HG03378 (cell line): ENCODE measurements around the gene USP37.

Experiments used
- ATAC-seq: cut with Tn5 transposase; IDR thresholded peaks from one replicate; pipeline ENCODE4 v1.9.1; 2021; ENCODE audit warnings: mild to moderate bottlenecking, moderate library complexity; ENCODE audit not compliant: unreplicated experiment

USP37 gene

DNA sequence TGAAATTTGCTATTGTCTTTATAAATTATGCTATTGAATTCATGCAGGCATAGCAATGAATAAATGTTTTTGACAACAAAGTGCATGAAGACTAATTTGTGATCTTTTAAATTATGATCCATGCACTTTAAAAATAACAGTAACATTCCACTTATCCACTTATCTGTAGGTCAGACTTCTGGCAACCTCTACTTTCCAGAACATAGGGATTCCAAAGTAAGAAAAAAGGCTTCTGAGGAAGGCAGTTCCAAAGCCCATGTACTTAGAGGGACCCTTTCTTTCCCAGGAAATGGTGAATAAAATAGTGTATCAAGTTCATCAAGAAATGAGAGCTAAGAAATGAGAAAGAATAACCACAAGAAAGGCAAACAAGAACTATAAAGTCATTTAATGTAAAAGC is 90.9 kb downstream of the USP37 start:
- no peak for ATAC-seq

DNA sequence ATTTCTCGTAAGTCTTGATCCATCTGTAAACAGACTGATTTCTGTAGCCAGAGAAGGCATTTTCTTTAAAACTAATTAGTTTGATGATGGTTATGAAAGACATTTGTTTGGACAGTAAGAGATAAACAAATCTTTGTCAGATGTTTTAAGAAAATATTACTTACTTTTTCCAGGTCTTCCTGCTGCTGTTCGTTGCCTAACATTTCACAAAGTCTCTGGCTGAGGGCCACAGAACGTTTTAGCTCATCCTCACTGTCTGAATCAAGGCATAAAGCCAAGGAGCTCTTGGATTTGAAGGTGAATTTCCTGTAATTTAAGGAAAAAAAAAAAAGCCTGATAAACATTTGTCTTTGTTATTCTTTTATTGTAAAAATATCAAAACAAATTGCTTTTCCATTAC is 91.5 kb downstream of the USP37 start:
- ATAC-seq = no peak

DNA sequence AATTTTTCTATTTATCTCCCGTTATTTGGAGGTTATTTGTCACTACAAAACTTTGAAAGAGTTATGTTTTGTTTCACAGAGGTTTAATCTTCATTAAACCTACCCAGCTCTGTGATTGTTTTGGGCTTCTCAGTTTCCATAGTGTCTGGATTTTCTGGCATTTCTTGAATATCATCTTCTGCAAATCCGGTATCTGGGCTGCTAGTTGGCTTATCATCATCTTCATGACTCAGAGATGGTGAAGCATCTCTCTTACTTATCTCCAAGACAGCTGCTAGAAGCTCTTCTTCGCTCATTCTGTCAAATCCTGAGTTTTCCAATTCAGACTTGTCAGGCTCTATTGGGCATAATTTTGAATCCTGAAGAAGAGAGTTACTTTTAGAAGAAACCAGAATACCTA is 93.6 kb downstream of the USP37 start:
- no peak for ATAC-seq

DNA sequence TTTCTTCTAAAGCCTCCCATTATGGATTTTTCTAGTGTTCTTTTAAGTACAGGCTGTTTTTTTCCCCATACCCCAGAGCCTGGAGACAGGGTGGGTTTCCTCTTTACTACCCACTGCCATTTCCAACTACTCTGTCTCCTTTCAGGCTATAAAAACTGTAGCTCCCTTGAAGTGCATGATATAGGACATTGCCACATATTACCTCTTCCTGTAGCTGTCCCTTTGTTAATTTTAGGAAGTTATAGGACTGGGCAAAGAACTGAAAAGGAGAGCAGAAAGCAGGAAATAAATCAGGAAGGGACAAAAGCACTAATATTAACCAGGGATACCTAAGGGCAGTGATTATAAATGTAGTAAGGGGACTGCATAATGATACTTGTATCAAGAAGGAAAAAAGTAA is 95.2 kb downstream of the USP37 start:
- ATAC-seq = no peak

DNA sequence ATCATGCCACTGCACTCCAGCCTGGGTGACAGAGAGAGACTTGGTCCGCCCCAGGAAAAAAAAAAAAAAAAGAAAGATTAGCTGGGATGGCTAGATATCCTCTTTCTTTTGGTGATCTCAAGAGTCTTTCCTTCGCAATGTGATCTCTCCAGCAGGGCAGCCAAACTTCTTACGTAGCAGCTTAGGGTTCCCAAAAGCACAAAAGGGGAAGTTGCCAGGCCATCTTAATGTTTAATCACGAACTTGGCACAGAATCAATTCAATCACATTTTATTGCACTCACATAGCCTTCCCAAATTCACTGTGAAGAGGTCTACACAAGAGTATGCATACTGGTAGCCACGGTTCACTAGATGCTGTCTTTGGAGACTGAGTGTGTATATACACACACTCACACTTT is 96.2 kb downstream of the USP37 start:
- no peak for ATAC-seq

DNA sequence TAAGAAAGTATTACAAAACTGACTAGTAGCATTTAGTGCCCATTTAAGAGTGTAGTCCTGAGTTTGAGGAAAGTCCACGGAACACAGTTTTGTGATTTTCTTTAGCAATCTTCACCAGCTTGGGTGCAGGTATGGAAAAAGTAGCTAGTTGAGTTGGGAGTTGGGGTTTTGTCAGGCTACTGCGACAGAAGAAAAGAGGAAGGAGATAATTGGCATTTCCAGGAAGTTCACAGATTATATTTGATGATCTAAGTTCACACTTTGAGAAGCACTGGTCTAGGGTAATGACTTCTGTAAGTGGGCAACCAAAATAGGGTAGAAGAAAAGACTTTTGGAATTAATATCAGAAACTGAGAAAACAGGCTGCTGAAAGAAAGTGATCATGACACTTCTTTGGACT is 97.1 kb downstream of the USP37 start:
- no peak for ATAC-seq

DNA sequence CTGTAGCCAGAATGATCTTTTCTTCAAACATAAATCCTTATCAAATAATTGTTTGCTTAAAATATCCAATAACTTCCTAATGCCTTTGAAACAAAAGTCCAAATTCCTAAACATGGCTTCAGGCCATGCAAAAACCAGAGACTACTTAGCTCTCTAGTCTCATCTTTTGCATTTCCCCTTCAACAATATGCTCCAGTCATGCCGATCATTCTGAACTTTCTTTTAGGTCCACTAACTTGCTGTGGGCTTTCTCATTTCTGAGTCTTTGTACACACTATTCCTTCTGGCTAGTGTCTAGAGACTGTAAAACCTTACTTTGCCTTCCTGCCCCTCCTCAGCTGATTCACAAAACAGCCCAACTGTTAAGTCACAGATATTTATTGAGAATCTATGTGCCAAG is 97.7 kb downstream of the USP37 start:
- ATAC-seq = no peak

DNA sequence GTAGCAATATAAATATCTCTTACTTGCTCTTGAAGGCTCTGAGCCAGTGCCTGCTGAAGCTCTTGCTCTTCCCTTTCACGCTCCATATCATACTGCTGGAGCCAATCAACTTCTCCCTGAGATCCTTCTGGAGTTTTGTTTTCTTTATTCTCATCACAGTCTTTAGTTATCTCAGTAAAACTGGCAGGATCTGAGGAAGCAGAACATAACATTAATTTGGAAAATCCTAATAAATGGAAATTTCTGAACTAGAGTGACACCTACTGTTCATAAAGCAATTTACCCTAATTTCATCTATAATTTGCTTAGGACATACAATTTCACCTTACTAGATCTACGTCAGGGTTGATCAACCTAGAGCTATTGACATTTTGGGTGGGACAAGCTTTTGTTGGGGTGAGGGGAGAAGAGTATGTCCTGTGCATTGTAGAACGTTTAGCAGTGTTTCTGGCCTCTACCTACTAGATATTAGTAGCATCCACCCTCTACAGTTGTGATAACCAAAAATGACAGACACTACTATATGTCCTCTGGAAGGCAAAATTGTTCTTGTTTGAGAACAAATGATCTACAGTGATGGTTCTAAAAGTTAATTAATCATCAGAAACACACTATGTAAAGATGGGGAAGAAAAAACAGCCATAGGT is 102.0 kb downstream of the USP37 start:
- ATAC-seq = no peak

DNA sequence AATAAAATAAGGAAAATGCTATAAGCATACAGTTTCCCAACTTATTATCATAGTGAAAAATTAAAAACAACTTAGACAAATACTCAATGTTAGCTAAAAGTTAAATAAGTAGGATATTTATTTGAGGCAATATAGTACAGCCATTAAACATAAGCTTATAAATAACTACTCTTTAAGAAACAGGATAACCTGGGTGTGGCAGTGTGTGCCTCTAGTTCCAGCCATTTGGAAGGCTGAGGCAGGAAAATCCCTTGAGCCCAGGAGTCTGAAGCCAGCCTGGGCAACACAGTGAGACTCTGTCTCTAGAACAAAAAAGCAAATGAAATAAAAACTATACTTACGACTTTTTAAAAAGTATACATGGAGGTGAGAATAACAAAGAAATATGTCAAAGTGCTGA is 109.6 kb downstream of the USP37 start:
- no peak for ATAC-seq

DNA sequence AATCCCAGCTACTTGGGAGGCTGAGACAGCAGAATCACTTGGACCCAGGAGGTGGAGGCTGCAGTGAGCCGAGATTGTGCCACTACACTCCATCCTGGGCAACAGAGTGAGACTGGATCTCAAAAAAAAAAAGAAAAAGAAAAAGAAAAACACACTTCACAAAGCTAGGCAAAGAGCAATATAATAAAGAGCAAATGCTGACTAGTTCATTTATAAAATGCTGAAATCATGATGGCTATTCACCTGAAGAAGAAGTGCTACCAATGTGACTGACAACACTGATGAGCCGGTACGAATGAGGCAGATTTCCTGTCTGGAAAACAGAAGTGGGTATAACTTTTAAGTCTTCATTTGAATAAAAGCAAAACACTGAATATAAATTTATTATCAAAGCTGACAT is 111.3 kb downstream of the USP37 start:
- no peak for ATAC-seq

DNA sequence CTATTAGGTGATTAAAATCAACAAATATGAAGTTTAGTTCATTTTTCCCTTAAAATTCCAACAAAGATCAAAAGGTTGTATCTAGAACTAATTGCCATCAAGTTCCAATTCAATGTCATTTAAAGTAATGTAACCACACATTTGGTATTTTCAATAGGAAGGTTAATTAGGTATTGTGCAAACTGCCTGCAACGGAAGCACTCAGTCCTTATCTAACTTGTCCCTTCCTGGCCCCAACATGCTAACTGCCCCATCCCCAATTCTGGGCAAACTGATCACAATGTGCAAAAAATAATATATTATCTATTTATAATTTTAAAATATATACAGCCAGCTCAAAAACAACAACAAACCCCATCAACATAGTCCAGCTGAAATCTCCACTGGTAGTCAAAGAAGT is 116.1 kb downstream of the USP37 start:
- ATAC-seq = no peak

DNA sequence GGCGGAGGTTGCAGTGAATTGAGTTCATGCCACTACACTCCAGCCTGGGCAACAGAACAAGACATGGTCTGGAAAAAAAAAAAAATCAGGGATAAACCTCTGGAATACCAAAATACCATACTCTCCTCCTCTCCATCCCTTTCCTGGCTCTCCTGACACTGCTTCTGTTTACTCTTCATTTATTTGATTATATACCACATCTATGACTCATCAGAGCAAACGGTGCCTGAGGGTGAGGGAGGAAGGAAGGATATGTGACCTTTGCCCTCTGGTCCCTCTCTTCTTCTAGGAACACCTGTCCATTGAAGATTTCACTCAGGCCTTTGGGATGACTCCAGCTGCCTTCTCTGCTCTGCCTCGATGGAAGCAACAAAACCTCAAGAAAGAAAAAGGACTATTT is 119.2 kb downstream of the USP37 start:
- ATAC-seq = no peak

DNA sequence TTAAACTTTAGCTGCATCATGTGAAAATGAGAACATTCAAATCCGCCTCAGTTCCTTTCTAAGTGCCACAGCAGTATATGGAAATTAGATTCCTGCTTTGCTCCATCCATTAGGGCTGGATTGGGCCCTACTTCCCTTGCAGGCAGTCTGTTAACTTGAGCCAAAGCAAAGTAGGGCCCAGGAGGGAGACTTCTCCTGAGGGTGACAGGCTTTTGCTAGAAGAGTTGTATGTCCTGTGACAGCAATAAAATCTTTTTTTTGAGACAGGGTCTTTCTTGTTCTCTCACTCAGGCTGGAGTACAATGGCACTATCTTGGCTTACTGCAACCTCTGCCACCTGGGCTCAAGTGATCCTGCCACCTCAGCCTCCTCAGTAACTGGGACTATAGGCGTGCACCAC is 121.1 kb downstream of the USP37 start:
- no peak for ATAC-seq

DNA sequence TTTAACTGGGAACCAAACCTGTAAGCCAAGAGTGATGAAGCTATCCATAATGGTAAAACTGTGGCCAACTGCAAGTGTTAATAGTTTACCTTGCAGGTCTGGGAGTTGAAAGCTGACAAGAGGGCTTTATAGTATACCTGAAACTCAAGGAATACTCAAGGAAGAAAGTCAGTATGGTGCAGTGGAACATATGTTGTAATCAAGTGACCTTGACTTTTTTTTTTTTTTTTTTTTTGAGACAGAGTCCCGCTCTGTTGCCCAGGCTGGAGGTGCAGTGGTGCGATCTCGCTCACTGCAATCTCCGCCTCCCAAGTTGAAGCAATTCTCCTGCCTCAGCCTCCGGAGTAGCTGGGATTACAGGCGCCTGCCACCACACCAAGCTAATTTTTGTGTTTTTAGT is 121.6 kb downstream of the USP37 start:
- no peak for ATAC-seq

DNA sequence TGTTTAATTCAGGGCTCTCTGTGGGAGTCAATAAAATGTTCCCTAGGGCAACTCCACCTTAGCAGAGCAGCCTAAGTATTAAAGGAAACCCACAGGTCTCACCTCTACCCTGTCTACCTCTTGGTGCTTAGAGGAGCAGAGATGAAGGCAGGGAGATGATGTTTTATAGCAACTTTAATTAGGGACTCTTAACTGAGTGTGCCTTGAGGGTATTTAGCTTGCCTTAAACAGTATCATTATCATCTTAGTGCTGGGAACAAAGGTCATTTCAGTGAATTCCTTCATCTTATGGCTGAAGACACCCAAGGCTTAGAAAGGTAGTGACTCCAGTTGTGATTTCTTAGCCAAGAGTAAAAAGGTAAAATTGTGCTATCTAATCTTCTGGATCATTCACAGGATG is 122.5 kb downstream of the USP37 start:
- no peak for ATAC-seq

DNA sequence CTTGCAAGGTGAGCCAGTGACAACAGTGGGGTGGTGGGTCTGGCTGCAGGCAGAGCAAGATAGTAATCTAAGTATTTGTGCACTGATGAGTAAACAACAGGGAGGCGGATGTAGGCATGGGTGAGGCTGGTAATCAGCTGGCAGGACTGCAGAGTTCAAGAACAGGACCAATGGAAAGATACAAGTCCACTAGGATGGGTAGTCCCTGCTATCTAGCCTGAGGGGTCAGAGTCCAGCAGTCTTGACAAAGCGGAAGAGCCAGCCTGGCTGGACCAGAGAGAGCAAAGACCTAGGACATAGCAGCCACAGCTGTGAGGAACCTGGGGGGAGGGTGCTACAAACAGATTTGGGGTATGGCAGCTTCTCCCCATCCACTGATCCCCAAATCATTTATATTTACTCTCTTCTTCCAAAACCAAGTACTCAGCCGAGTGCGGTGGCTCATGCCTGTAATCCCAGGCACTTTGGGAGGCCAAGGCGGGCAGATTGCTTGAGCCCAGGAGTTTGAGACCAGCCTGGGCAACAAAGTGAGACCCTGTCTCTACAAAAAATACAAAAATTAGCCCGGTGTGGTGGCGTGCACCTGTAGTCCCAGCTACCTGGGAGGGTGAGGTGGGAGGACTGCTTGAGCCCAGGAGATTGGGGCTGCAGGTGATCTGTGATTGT is 123.3 kb downstream of the USP37 start:
- ATAC-seq = no peak

DNA sequence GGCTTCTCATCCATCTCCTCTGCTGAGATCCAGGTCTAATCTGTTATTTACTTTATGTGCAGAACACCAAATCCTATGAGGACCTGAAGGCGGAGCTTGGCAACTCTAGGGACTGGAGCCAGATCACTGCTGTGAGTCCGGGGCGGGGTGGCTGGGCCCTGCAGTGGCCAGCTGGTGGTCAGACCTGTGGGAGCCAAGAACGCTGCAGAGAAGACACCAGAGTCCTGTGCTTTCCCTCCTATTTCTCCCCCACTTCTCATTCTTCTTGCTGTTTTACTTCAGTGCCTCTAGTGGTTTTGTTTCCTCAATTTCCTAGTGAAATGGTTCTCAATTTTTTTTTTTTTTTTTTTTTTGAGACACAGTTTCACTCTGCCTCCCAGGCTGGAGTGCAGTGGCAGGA is 129.6 kb downstream of the USP37 start:
- no peak for ATAC-seq

DNA sequence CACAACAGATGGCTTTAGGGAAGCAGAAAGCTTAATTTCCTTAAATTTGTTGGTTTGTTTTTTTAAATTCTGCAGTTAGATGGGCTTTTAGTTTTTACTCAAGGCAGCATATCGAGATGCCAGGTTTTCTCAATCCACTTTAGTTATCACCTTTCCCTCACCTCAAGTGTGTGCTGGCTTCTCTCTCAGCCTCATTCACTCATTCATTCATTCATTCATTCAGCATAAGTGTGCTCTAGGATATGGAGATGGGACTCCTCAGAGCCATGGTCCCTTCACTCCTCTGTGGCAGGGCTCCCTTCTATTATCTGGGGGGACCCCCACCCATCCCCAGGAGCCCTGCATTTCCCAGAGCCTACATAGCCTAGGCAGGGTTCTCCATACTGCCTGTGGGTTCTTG is 130.2 kb downstream of the USP37 start:
- no peak for ATAC-seq

DNA sequence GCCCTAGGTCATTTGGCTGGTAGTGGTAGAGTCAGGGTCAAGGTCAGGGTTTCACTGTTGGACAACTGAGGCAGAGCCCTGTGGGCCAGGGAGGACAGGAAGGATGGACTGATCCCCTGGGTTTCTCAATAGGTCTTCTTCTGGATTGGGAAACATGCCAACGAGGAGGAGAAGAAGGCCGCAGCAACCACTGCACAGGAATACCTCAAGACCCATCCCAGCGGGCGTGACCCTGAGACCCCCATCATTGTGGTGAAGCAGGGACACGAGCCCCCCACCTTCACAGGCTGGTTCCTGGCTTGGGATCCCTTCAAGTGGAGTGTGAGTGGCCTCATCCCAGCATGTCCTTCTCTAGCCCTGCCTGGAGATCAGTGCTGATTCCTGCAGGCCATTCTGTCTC is 131.2 kb downstream of the USP37 start:
- ATAC-seq = no peak

DNA sequence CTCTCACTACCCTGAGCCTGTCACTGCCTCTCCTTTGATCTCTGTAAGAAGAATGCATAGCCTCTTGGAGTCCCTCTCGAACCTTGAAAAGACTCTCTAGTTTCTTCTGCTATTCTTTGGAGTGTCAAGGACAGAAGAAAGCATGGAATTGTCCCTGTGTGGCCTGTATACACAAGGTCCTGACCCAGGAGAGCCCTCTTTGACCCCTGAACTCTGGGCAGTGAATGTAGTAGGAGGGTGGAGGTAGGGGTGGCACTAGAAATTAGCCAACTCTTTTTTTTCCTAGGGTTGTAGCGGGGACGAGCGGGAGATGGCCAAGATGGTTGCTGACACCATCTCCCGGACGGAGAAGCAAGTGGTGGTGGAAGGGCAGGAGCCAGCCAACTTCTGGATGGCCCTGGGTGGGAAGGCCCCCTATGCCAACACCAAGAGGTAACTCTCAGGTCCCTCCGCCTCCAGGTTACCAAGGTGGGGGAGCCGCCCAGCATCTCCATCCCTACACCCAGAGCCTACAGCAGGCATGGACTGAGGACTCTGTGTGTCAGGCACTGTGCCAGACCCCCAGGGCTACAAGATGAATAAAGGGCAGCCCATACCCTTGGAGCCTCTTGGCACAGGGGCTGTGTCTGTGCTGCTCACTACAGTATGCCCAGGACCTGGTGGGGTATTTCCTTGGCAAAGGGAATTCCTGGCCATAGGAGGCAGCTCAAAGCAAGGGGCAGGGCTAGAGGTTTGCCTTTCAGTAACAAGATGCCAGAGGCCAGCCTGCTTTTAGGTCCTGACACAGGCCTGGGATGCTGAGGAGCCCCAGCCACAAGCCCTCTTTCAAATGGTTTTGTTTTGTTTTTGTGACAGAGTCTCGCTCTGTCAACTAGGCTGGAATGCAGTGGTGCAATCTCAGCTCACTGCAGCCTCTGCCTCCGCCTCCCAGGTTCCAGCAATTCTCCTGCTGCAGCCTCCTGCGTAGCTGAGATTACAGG is 132.9 kb downstream of the USP37 start:
- no peak for ATAC-seq

DNA sequence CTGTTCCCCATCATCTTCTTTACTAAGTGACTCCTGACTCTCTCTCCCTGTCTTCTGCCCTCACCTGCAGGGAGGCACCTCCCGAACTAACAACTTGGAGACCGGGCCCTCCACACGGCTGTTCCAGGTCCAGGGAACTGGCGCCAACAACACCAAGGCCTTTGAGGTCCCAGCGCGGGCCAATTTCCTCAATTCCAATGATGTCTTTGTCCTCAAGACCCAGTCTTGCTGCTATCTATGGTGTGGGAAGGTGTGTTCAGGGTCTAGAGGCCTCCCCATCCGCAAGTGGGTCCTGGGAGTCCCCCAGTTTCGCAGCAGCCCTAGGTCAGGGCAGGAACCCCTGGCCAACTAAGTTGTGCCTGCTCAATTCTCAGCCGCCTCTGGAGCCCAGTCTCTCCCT is 133.7 kb downstream of the USP37 start:
- no peak for ATAC-seq
